Esophagus muscularis mucosa (tissue), 4 donors: Measurements from ENCODE around the gene UBL5. TPM values are rescaled to one million over a fixed set of nuclear protein-coding genes. Genes with fewer than 3 reads are reported as not detected.

Experiments used
- DNase-seq: peaks from one replicate; pipeline ENCODE4 v3.0.0-alpha.2; 2017; ENCODE audit errors: extremely low spot score
- H3K27ac ChIP-seq, 4 donors: fragments of 200-600 bp; sonication (generic); replicated peaks in 1 of 4; 1 replicate in 3 of 4; 2 replicates in 1 of 4; pipeline ENCODE4 v1.5.1; 2016 to 2019; ENCODE audit warnings: mild to moderate bottlenecking in 1 of 4
- H3K27me3 ChIP-seq, 4 donors: fragments of 200-600 bp; sonication (generic); one replicate each; pipeline versions ENCODE4 v1.5.1 to v1.6.0; 2016 to 2019
- H3K36me3 ChIP-seq, 4 donors: fragments of 200-600 bp; sonication (generic); one replicate each; pipeline ENCODE4 v1.5.1; 2016 to 2019
- H3K4me1 ChIP-seq, 4 donors: fragments of 200-600 bp; sonication (generic); one replicate each; pipeline ENCODE4 v1.5.1; 2016 to 2019
- H3K4me3 ChIP-seq, 4 donors: fragments of 200-600 bp; sonication (generic); 1 replicate in 2 of 4; 2 replicates in 2 of 4; pipeline ENCODE4 v1.5.1; 2016 to 2019; ENCODE audit warnings: mild to moderate bottlenecking in 4 of 4, moderate library complexity in 1 of 4
- H3K9me3 ChIP-seq, 4 donors: fragments of 200-600 bp; sonication (generic); 1 replicate in 3 of 4; 2 replicates in 1 of 4; pipeline ENCODE4 v1.5.1; 2016 to 2019
- EP300 ChIP-seq: sonication (generic); formaldehyde crosslinking; IDR thresholded peaks from one replicate; pipeline ENCODE4 v1.6.1; 2017; ENCODE audit warnings: antibody characterized with exemption
- POLR2A ChIP-seq: fragments of 450-650 bp; IDR thresholded peaks from one replicate; pipeline ENCODE4 v1.6.1; 2017; ENCODE audit warnings: antibody characterized with exemption, moderate library complexity, mild to moderate bottlenecking, low read depth
- POLR2AphosphoS5 ChIP-seq, 2 donors: sonication (generic); formaldehyde crosslinking; IDR thresholded peaks; one replicate each; pipeline ENCODE4 v1.6.1; 2017; ENCODE audit warnings: antibody characterized with exemption in 2 of 2
- WGBS: methylation state at CpG from one replicate; pipeline ENCODE4 v1.1.5; 2018; 5-methylcytosine and 5-hydroxymethylcytosine counted together
- intact Hi-C: fragments of 100-400 bp; cut with DNase I; formaldehyde crosslinking; loops from one replicate; pipeline ENCODE4 v1.15.1; 2023
- small RNA-seq, 3 donors: library from RNA; depleted of rRNA; stranded (forward); fragments of <200 nt; gene quantifications; one replicate each; pipeline ENCODE3, GENCODE V24; 2016
- total RNA-seq, 4 donors: library from RNA; depleted of rRNA; stranded (reverse); fragments of >200 nt; gene quantifications; one replicate each; pipeline versions ENCODE4 v1.1.0 to v1.2.1, GENCODE V29; 2016
- TF ChIP-seq, protein P1 (sequence below), 3 experiments: fragments of 200-600 bp in 2 of 3; fragments of 450-650 bp in 1 of 3; sonication (generic) in 2 of 3; IDR thresholded peaks; one replicate each; pipeline ENCODE4 v1.5.1; 2017 to 2019; ENCODE audit warnings: antibody characterized with exemption in 3 of 3, mild to moderate bottlenecking in 2 of 3, moderate library complexity in 1 of 3

UBL5 gene
- total RNA-seq, 4 donors from 2014 or later, result 297 to 717 (median 464) TPM

DNA sequence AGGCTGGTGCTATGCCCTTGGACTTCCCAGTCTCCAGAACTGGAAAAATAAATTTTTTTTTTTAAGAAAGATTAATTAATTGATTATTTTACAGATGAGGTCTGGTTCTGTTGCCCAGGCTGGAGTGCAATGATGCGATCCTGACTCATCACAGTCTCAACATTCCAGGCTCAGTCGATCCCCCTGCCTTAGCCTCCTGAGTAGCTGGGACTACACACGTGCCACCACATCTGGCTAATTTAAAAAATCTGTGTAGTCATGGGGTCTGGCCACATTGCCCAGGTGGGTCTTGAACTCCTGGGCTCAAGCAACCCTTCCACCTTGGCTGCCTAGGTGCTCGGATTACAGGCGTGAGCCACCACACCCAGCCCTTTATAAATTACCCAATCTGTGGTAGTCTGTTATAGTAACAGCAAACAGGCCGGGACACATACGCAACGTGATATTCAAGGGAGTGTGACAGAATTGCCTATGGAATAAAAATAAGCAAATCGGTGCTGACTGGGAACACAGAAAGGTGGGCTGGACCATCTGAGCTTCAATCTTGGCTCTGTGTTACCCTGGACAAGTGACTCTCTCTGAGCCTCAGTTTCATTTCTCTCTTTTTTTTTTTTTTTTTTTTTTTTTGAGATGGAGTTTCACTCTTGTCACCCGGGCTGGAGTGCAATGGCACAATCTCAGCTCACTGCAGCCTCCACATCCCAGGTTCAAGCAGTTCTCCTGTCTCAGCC is 50.2 kb downstream of the UBL5 start:
- Histone ChIP-seq H3K9me3 (no peaks in the 10 kb centered on the region), H3K27me3 (peaks cover 0 to 34% (median 4%) of the 10 kb centered on the region in 4 donors), H3K27ac (no peak overlapping the region), H3K4me3 (no peak overlapping the region), H3K4me1 (no peaks in the 10 kb centered on the region), H3K36me3 (no peaks in the 10 kb centered on the region)
- intact Hi-C loops, result no loop called here
- 91% methylated on average over 10 of the region's 10 CpGs for WGBS
- TF ChIP-seq POLR2A (no peak), EP300 (no peak), POLR2AphosphoS5 (IDR thresholded peaks at IDR 0.05) (no peak)
- no peak for DNase-seq

DNA sequence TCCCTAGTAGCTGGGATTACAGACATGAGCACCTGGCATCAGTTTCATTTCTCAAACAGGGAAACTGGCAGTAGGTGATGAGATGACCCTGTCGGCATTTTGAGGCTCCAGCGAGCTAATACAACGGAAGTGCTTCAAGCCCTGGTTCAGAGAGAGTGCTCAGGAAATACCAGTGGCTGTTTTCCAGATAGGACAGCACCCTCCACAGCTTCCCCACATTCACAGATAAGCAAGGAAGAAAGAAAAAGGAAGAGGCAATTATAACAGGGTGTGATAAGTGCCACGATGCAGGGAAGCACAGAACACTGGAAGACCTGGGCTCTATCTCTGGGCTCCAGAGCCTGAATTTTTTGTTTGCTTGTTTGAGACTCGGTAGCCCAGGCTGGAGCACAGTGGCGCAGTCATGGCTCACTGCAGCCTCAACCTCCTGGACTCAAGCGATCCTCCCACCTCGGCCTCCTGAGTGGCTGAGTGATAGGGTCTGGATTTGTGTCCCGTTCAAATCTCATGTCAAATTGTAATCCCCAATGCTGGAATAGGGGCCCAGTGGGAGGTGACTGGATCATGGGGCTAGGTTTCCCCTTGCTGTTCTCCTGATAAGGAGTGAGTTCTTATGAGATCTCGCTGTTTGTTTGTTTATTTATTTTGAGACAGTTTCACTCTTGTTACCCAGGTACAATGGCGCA is 50.9 kb downstream of the UBL5 start:
- Histone ChIP-seq H3K36me3 (no peaks in the 10 kb centered on the region), H3K4me1 (no peaks in the 10 kb centered on the region), H3K27me3 (peaks cover 0 to 38% (median 4%) of the 10 kb centered on the region in 4 donors), H3K9me3 (no peaks in the 10 kb centered on the region), H3K27ac (no peak overlapping the region), H3K4me3 (no peak overlapping the region)
- DNase-seq, result no peak
- 82% methylated on average over 11 of the region's 11 CpGs for WGBS
- intact Hi-C loops, result no loop called here
- TF ChIP-seq POLR2A (no peak), EP300 (no peak), POLR2AphosphoS5 (IDR thresholded peaks at IDR 0.05) (no peak)
- TF ChIP-seq, protein P1, sequence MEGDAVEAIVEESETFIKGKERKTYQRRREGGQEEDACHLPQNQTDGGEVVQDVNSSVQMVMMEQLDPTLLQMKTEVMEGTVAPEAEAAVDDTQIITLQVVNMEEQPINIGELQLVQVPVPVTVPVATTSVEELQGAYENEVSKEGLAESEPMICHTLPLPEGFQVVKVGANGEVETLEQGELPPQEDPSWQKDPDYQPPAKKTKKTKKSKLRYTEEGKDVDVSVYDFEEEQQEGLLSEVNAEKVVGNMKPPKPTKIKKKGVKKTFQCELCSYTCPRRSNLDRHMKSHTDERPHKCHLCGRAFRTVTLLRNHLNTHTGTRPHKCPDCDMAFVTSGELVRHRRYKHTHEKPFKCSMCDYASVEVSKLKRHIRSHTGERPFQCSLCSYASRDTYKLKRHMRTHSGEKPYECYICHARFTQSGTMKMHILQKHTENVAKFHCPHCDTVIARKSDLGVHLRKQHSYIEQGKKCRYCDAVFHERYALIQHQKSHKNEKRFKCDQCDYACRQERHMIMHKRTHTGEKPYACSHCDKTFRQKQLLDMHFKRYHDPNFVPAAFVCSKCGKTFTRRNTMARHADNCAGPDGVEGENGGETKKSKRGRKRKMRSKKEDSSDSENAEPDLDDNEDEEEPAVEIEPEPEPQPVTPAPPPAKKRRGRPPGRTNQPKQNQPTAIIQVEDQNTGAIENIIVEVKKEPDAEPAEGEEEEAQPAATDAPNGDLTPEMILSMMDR (IDR thresholded peaks at IDR 0.05), result no peak

Small RNA genes within 50 kb of the gene (small RNA-seq; reads per million reads assigned to genes)
- gene RF00156, result 0 reads per million in 3 donors

Other genes with a start within 250 kb of the UBL5 start
- 10 to 100 TPM; 18.3 to 31.1 (median 25.5) TPM for gene ZNF121, start 243.4 kb upstream of the UBL5 start, total RNA-seq
- gene ZNF561, start 206.7 kb upstream of the UBL5 start, total RNA-seq, result 10 to 100 TPM; 26.8 to 40.3 (median 35.8) TPM
- gene ZNF562, start 152.8 kb upstream of the UBL5 start, total RNA-seq, result 10 to 100 TPM; 22.8 to 30.3 (median 27.2) TPM
- gene ZNF846, start 59.2 kb upstream of the UBL5 start, total RNA-seq, result 10 to 100 TPM; 19.7 to 43.2 (median 22.8) TPM
- gene FBXL12, start 8.8 kb upstream of the UBL5 start, total RNA-seq, result 10 to 100 TPM; 15.8 to 32.7 (median 29.2) TPM
- 100 to 1,000 TPM; 113 to 183 (median 145) TPM for gene PIN1, start 7.4 kb downstream of the UBL5 start, total RNA-seq
- 10 to 100 TPM in 3 of 4 donors, 1 to 10 TPM in 1; 3.6 to 17.1 (median 11.6) TPM for gene OLFM2, start 108.6 kb downstream of the UBL5 start, total RNA-seq
- gene COL5A3, start 182.6 kb downstream of the UBL5 start, total RNA-seq, result 10 to 100 TPM; 12.9 to 29.1 (median 19.5) TPM
- not detected for gene RDH8, start 185.6 kb downstream of the UBL5 start, total RNA-seq